ENCODE measurements around the gene PRDM16. TPM values are rescaled to one million over a fixed set of nuclear protein-coding genes. Genes with fewer than 3 reads are reported as not detected.

Gene PRDM16
- total and polyA plus RNA-seq, 2 donors (not counting 1 experiment from before 2014, with no cell fraction given): 0.03 to 0.12 TPM

GRCh38 chr1:3313576-3313950 lies 244.6 kb downstream of the PRDM16 start:
- no peak overlapping the region for H3K27ac Mint-ChIP-seq
- 51% methylated on average over 22 of the region's 22 CpGs for WGBS (ENCODE audit: insufficient coverage)
- peaks cover 16% of the 10 kb centered on the region for H3K27me3 Mint-ChIP-seq
- TF ChIP-seq EZH2 (IDR thresholded peaks at IDR 0.05; ENCODE audit: borderline replicate concordance, insufficient read depth, low read depth, low read length, poor library complexity, severe bottlenecking): no peak
- TF ChIP-seq CTCF (IDR thresholded peaks at IDR 0.05): no peak
- no peak overlapping the region for H3K4me3 Mint-ChIP-seq
- Histone ChIP-seq H3K4me3 (ENCODE audit: control extremely low read depth in 1 of 5, extremely low read depth in 1 of 5, insufficient read depth in 1 of 5, low read depth in 2 of 5, low read length in 4 of 5) (no peak overlapping the region), H3K27me3 (replicated peaks in 1 of 4; ENCODE audit: control extremely low read depth in 1 of 4, control insufficient read depth in 3 of 4, insufficient read depth in 4 of 4, low read length in 3 of 4) (peaks cover 0 to 12% (median 2%) of the 10 kb centered on the region in 4 experiments), H2AFZ (ENCODE audit: insufficient read depth, low read depth, low read length, poor library complexity, severe bottlenecking) (no peak overlapping the region), H3K36me3 (replicated peaks in 1 of 2; ENCODE audit: control extremely low read depth in 1 of 2, control insufficient read depth in 1 of 2, extremely low read depth in 1 of 2, insufficient read depth in 2 of 2, low read length in 1 of 2) (no peaks in the 10 kb centered on the region), H3K9me3 (ENCODE audit: control extremely low read depth in 1 of 3, control insufficient read depth in 2 of 3, insufficient read depth in 1 of 3, low read length in 2 of 3) (peaks cover 0 to 30% (median 10%) of the 10 kb centered on the region in 3 donors), H3K9ac (ENCODE audit: low read length) (no peak overlapping the region), H4K20me1 (ENCODE audit: control insufficient read depth, insufficient read depth, low read length, poor library complexity, severe bottlenecking) (no peaks in the 10 kb centered on the region), H3K4me1 (ENCODE audit: control insufficient read depth in 2 of 2, insufficient read depth in 2 of 2, low read length in 2 of 2) (no peaks in the 10 kb centered on the region), H3K4me2 (replicated peaks; ENCODE audit: low read depth, low read length, poor library complexity, severe bottlenecking) (no peak overlapping the region), H3K79me2 (ENCODE audit: control insufficient read depth, insufficient read depth, low read length) (no peaks in the 10 kb centered on the region), H3K27ac (ENCODE audit: low read length in 2 of 2) (no peak overlapping the region)
- ATAC-seq (ENCODE audit: low read depth): no peak
- H3K4me1 Mint-ChIP-seq: peaks cover 6% of the 10 kb centered on the region
- H3K9me3 Mint-ChIP-seq (ENCODE audit: insufficient read depth): peaks cover 6% of the 10 kb centered on the region
- intact Hi-C loops (cut with micrococcal nuclease): no loop called here
- ChIA-PET POLR2A (no interaction called here), CTCF (no interaction called here)
- DNase-seq: no peak

- Mint-ChIP-seq H3K4me1 (peaks cover 6% of the 10 kb centered on the region), H3K27ac (no peak overlapping the region), H3K9me3 (ENCODE audit: insufficient read depth) (peaks cover 6% of the 10 kb centered on the region), H3K27me3 (peaks cover 16% of the 10 kb centered on the region), H3K4me3 (no peak overlapping the region)
- ChIA-PET CTCF (no interaction called here), POLR2A (no interaction called here)
- TF ChIP-seq CTCF (IDR thresholded peaks at IDR 0.05) (no peak), EZH2 (IDR thresholded peaks at IDR 0.05; ENCODE audit: borderline replicate concordance, insufficient read depth, low read depth, low read length, poor library complexity, severe bottlenecking) (no peak)
- Histone ChIP-seq H3K27me3 (replicated peaks in 1 of 4; ENCODE audit: control extremely low read depth in 1 of 4, control insufficient read depth in 3 of 4, insufficient read depth in 4 of 4, low read length in 3 of 4) (peaks cover 0 to 12% (median 2%) of the 10 kb centered on the region in 4 experiments), H3K9ac (ENCODE audit: low read length) (no peak overlapping the region), H4K20me1 (ENCODE audit: control insufficient read depth, insufficient read depth, low read length, poor library complexity, severe bottlenecking) (no peaks in the 10 kb centered on the region), H3K79me2 (ENCODE audit: control insufficient read depth, insufficient read depth, low read length) (no peaks in the 10 kb centered on the region), H3K36me3 (replicated peaks in 1 of 2; ENCODE audit: control extremely low read depth in 1 of 2, control insufficient read depth in 1 of 2, extremely low read depth in 1 of 2, insufficient read depth in 2 of 2, low read length in 1 of 2) (no peaks in the 10 kb centered on the region), H3K4me2 (replicated peaks; ENCODE audit: low read depth, low read length, poor library complexity, severe bottlenecking) (no peak overlapping the region), H3K27ac (ENCODE audit: low read length in 2 of 2) (no peak overlapping the region), H3K9me3 (ENCODE audit: control extremely low read depth in 1 of 3, control insufficient read depth in 2 of 3, insufficient read depth in 1 of 3, low read length in 2 of 3) (peaks cover 0 to 30% (median 10%) of the 10 kb centered on the region in 3 donors), H3K4me1 (ENCODE audit: control insufficient read depth in 2 of 2, insufficient read depth in 2 of 2, low read length in 2 of 2) (no peaks in the 10 kb centered on the region), H2AFZ (ENCODE audit: insufficient read depth, low read depth, low read length, poor library complexity, severe bottlenecking) (no peak overlapping the region), H3K4me3 (ENCODE audit: control extremely low read depth in 1 of 5, extremely low read depth in 1 of 5, insufficient read depth in 1 of 5, low read depth in 2 of 5, low read length in 4 of 5) (no peak overlapping the region)
- WGBS (ENCODE audit: insufficient coverage): 91% methylated on average over 4 of the region's 22 CpGs
- ATAC-seq (ENCODE audit: low read depth) (no peak), DNase-seq (no peak)
- intact Hi-C loops (cut with micrococcal nuclease): no loop called here
Observed at GRCh38 chr1:3314491-3315381, 245.7 kb downstream of the PRDM16 start.
